Kidney (tissue), 14 donors: ENCODE measurements around the gene PFDN1. TPM values are rescaled to one million over a fixed set of nuclear protein-coding genes. Genes with fewer than 3 reads are reported as not detected.
A peak's percentile ranks its signal among the peaks of the same experiment; 100 is the strongest.

Experiments
- DNase-seq, 5 donors: peaks; one replicate each; pipeline ENCODE4 v3.0.0-alpha.2; 2013 to 2020
- FAIRE-seq: peaks from 2 replicates; lab custom pipeline; 2012; peaks lifted over from hg19 to GRCh38; lab: Jason Lieb, UNC
- H3K27ac ChIP-seq, 2 donors: one replicate each; pipeline ENCODE4 v1.7.0; 2013; ENCODE audit warnings: low read depth in 2 of 2, low read length in 2 of 2, inconsistent platforms in 1 of 2
- H3K27me3 ChIP-seq: one replicate; pipeline ENCODE4 v1.7.1; 2013; ENCODE audit warnings: low read length, inconsistent platforms; ENCODE audit not compliant: control insufficient read depth, insufficient read depth
- H3K36me3 ChIP-seq, 3 donors: one replicate each; pipeline versions ENCODE4 v1.7.0 to v1.7.1; 2013; ENCODE audit warnings: low read length in 3 of 3, control low read depth in 1 of 3, inconsistent platforms in 1 of 3; ENCODE audit not compliant: insufficient read depth in 3 of 3, control insufficient read depth in 2 of 3
- H3K4me1 ChIP-seq, 3 donors: one replicate each; pipeline versions ENCODE4 v1.7.0 to v1.7.1; 2013; ENCODE audit warnings: low read length in 3 of 3, inconsistent platforms in 1 of 3, low read depth in 1 of 3; ENCODE audit not compliant: control insufficient read depth in 2 of 3, insufficient read depth in 2 of 3
- H3K4me3 ChIP-seq, 3 donors: one replicate each; pipeline versions ENCODE4 v1.7.0 to v1.8.1; 2013; ENCODE audit warnings: low read length in 3 of 3, control low read depth in 1 of 3, inconsistent platforms in 1 of 3
- H3K9ac ChIP-seq, 3 donors: one replicate each; pipeline versions ENCODE4 v1.7.0 to v1.7.1; 2013; ENCODE audit warnings: low read length in 3 of 3, control low read depth in 1 of 3, inconsistent platforms in 1 of 3
- H3K9me3 ChIP-seq, 3 donors: one replicate each; pipeline versions ENCODE4 v1.7.0 to v1.7.1; 2013; ENCODE audit warnings: low read length in 3 of 3, control low read depth in 1 of 3, inconsistent platforms in 1 of 3; ENCODE audit not compliant: control insufficient read depth in 2 of 3, insufficient read depth in 1 of 3
- CTCF ChIP-seq: IDR thresholded peaks from 3 replicates; pipeline ENCODE4 v1.5.1; 2012; ENCODE audit warnings: mild to moderate bottlenecking, moderate library complexity, borderline replicate concordance; ENCODE audit not compliant: insufficient read depth; ENCODE audit errors: extremely low read depth
- intact Hi-C: fragments of 100-400 bp; cut with DNase I; formaldehyde crosslinking; loops from one replicate; pipeline ENCODE4 v1.11.1; 2022
- polyA plus RNA-seq: library from polyadenylated mRNA; stranded (reverse); fragments of 350-450 nt; fragmentation: Illumina TruSeq; extraction: RNeasy Lipid Tissue Mini Kit (QIAGEN cat#74804); gene quantifications from one replicate; pipeline ENCODE4 v1.2.3, GENCODE V29; 2014; ENCODE audit warnings: low read depth, low replicate concordance; ENCODE audit not compliant: insufficient read depth
- total RNA-seq: library from RNA; stranded (reverse); fragmentation: NEBNext Ultra II Directional; extraction: Animal tissue kit (Norgen Biotek cat#: 25700); gene quantifications from one replicate; pipeline ENCODE4 v1.2.1, GENCODE V29; 2021
- donor health status: control.
- donor health status: control.
- donor health status: control.
- donor health status: control.
- donor health status: control.
- donor health status: DM: yes; HTN: yes; CAD: no.
- donor health status: Normal renal cell carcinoma (clear cell type).

PFDN1 gene
- total and polyA plus RNA-seq, 2 donors from 2014 or later, result 48.9 to 85.8 TPM

GRCh38 chr5:140329739-140330481, 27.0 kb upstream of the PFDN1 start:
- H3K4me1 ChIP-seq, result peaks cover 0 to 9% (median 2%) of the 10 kb centered on the region in 3 donors
- H3K27ac ChIP-seq, result no peak overlapping the region
- H3K4me3 ChIP-seq, result no peak overlapping the region
- peaks cover 0 to 3% (median 0%) of the 10 kb centered on the region in 3 donors for H3K36me3 ChIP-seq
- FAIRE-seq (no peak), DNase-seq (peak in 1 of 5 donors; percentile 37)
- intact Hi-C loops, result no loop called here
- H3K27me3 ChIP-seq, result no peaks in the 10 kb centered on the region
- TF ChIP-seq CTCF, result no peak
- no peak overlapping the region for H3K9ac ChIP-seq
- no peaks in the 10 kb centered on the region for H3K9me3 ChIP-seq

- DNase-seq (peak in 1 of 5 donors; percentile 32), FAIRE-seq (no peak)
- Histone ChIP-seq H3K36me3 (peaks cover 0 to 3% (median 0%) of the 10 kb centered on the region in 3 donors), H3K4me1 (peaks cover 6 to 19% (median 12%) of the 10 kb centered on the region in 3 donors), H3K4me3 (no peak overlapping the region), H3K9ac (no peak overlapping the region), H3K9me3 (no peaks in the 10 kb centered on the region), H3K27ac (no peak overlapping the region), H3K27me3 (no peaks in the 10 kb centered on the region)
- intact Hi-C loops, result no loop called here
- no peak for TF ChIP-seq CTCF
These were observed 25.3 kb upstream of the PFDN1 start for GRCh38 chr5:140328036-140328764.

GRCh38 chr5:140327589-140327988, 24.7 kb upstream of the PFDN1 start:
- DNase-seq (peak in 2 of 5 donors; percentile 72 to 80), FAIRE-seq (no peak)
- Histone ChIP-seq H3K9ac (no peak overlapping the region), H3K4me3 (no peak overlapping the region), H3K27ac (no peak overlapping the region), H3K36me3 (no peaks in the 10 kb centered on the region), H3K4me1 (peaks cover 9 to 19% (median 17%) of the 10 kb centered on the region in 3 donors), H3K9me3 (no peaks in the 10 kb centered on the region), H3K27me3 (no peaks in the 10 kb centered on the region)
- TF ChIP-seq CTCF, result no peak
- intact Hi-C loops, result no loop called here
